ENCODE data around the gene RDH13. TPM values are rescaled to one million over a fixed set of nuclear protein-coding genes. Genes with fewer than 3 reads are reported as not detected.
"Not testable (repeated sequence)": the region's sequence is repeated elsewhere in the genome, so short reads cannot be mapped to it uniquely, and the experiment has no call there.

The RDH13 gene
- total RNA-seq, 1 donor from 2014 or later: 37.9 TPM

DNA sequence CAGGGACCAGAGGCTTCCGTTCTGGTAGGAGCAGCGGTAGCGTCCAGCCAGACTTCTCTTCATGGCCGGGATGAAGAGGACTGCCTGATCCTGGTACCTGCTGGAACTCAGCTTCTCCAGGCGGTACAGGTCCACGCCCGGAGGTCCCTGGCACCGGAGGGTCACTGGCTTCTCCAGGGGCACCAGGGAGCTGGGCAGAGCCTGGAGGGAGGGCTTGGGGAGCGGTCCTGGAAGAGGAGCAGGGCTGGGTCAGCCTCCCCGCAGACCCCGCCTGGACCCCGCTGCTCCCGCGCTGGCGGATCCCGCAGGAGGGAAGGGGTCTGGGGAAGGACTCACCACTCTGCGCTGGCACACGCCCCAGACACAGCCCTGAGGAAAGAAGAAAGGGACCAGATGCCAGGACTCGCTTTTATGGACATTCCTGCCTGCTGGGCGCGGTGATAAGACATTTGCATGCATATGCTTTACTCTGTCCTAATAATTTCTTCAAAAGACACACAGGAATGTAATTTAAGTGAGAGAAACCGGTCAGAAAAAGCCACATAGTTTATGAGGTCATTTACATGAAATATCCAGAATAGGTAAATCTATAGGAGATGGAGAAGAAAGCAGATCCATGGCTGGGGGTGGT lies 30.7 kb downstream of the RDH13 start:
- Mint-ChIP-seq H3K36me3 (no peaks in the 10 kb centered on the region), H3K4me1 (ENCODE audit: unreplicated experiment) (no peaks in the 10 kb centered on the region), H3K9me3 (no peaks in the 10 kb centered on the region), H3K27ac (no peak overlapping the region), H3K4me3 (no peak overlapping the region), H3K27me3 (no peaks in the 10 kb centered on the region)
- TF ChIP-seq CTCF (conservative IDR thresholded peaks at IDR 0.05): no peak
- DNase-seq (ENCODE audit: extremely low spot score, unreplicated experiment): no peak

GRCh38 chr19:55031178-55031577 lies 31.8 kb downstream of the RDH13 start:
- no peak for DNase-seq (ENCODE audit: extremely low spot score, unreplicated experiment)
- H3K27me3 Mint-ChIP-seq: no peaks in the 10 kb centered on the region
- no peaks in the 10 kb centered on the region for H3K4me1 Mint-ChIP-seq (ENCODE audit: unreplicated experiment)
- no peaks in the 10 kb centered on the region for H3K9me3 Mint-ChIP-seq
- TF ChIP-seq CTCF (conservative IDR thresholded peaks at IDR 0.05): no peak
- no peak overlapping the region for H3K4me3 Mint-ChIP-seq
- H3K27ac Mint-ChIP-seq: no peak overlapping the region
- no peaks in the 10 kb centered on the region for H3K36me3 Mint-ChIP-seq

- H3K27me3 Mint-ChIP-seq: no peaks in the 10 kb centered on the region
- no peaks in the 10 kb centered on the region for H3K4me1 Mint-ChIP-seq (ENCODE audit: unreplicated experiment)
- TF ChIP-seq CTCF (conservative IDR thresholded peaks at IDR 0.05): no peak
- H3K4me3 Mint-ChIP-seq: no peak overlapping the region
- DNase-seq (ENCODE audit: extremely low spot score, unreplicated experiment): no peak
- peaks cover 4% of the 10 kb centered on the region for H3K36me3 Mint-ChIP-seq
- H3K9me3 Mint-ChIP-seq: no peaks in the 10 kb centered on the region
- H3K27ac Mint-ChIP-seq: no peak overlapping the region
These were observed 34.2 kb downstream of the RDH13 start for GRCh38 chr19:55028757-55029156.

- Mint-ChIP-seq H3K4me1 (ENCODE audit: unreplicated experiment) (no peaks in the 10 kb centered on the region), H3K36me3 (peaks cover 8% of the 10 kb centered on the region), H3K27ac (no peak overlapping the region), H3K27me3 (no peaks in the 10 kb centered on the region), H3K9me3 (no peaks in the 10 kb centered on the region), H3K4me3 (no peak overlapping the region)
- no peak for TF ChIP-seq CTCF (conservative IDR thresholded peaks at IDR 0.05)
- no peak for DNase-seq (ENCODE audit: extremely low spot score, unreplicated experiment)
These were observed 35.2 kb downstream of the RDH13 start for GRCh38 chr19:55027472-55028337.

- H3K4me3 Mint-ChIP-seq; DNase-seq (ENCODE audit: extremely low spot score, unreplicated experiment); H3K27ac Mint-ChIP-seq; H3K4me1 Mint-ChIP-seq (ENCODE audit: unreplicated experiment); H3K9me3 Mint-ChIP-seq; H3K36me3 Mint-ChIP-seq; H3K27me3 Mint-ChIP-seq: not testable (repeated sequence)
These were observed 35.8 kb downstream of the RDH13 start for GRCh38 chr19:55027140-55027471.

GRCh38 chr19:55024111-55024510 lies 38.8 kb downstream of the RDH13 start:
- DNase-seq (ENCODE audit: extremely low spot score, unreplicated experiment): no peak
- TF ChIP-seq CTCF (conservative IDR thresholded peaks at IDR 0.05): no peak
- no peaks in the 10 kb centered on the region for H3K27me3 Mint-ChIP-seq
- no peaks in the 10 kb centered on the region for H3K9me3 Mint-ChIP-seq
- H3K4me1 Mint-ChIP-seq (ENCODE audit: unreplicated experiment): no peaks in the 10 kb centered on the region
- H3K4me3 Mint-ChIP-seq: no peak overlapping the region
- H3K36me3 Mint-ChIP-seq: peaks cover 11% of the 10 kb centered on the region
- H3K27ac Mint-ChIP-seq: no peak overlapping the region

GRCh38 chr19:55020351-55020750 lies 42.6 kb downstream of the RDH13 start:
- H3K9me3 Mint-ChIP-seq; H3K4me3 Mint-ChIP-seq; H3K27ac Mint-ChIP-seq; H3K27me3 Mint-ChIP-seq; H3K4me1 Mint-ChIP-seq (ENCODE audit: unreplicated experiment); DNase-seq (ENCODE audit: extremely low spot score, unreplicated experiment): not testable (repeated sequence)
- H3K36me3 Mint-ChIP-seq: peaks cover 11% of the 10 kb centered on the region
